IMR-90 (cell line): ENCODE results near the gene EXOC8. TPM values are rescaled to one million over a fixed set of nuclear protein-coding genes. Genes with fewer than 3 reads are reported as not detected.

Source experiments
- ATAC-seq: fragments of 200-7000 bp; cut with Tn5 transposase; 2 replicates; pipeline ENCODE4 v1.9.1; 2020; ENCODE audit warnings: low read depth, mild to moderate bottlenecking, moderate library complexity
- BruUV-seq: library from RNA; stranded (reverse); fragments of 400-500 nt; replicated peaks from 2 replicates; lab custom pipeline; 2021; lab: Mats Ljungman, UMichigan
- CTCF ChIA-PET: fragments of 300-600 bp; formaldehyde crosslinking; extraction: SDS; loops from one replicate; lab custom pipeline; 2021; ENCODE audit warnings: antibody characterized with exemption; lab: Yijun Ruan, JAX
- POLR2A ChIA-PET: fragments of 300-600 bp; sonication (Branson Sonifier 250); formaldehyde crosslinking; loops from one replicate; lab custom pipeline; 2022; ENCODE audit warnings: antibody characterized with exemption; ENCODE audit not compliant: unreplicated experiment; lab: Charles Lee
- DNase-seq: peaks from one replicate; pipeline ENCODE4 v3.0.0; 2013
- H2AFZ ChIP-seq: replicated peaks from 2 replicates; pipeline ENCODE3; 2013; ENCODE audit warnings: low read length, mild to moderate bottlenecking; ENCODE audit not compliant: poor library complexity
- H2AK5ac ChIP-seq: 2 replicates; pipeline ENCODE4 v1.6.1; 2013; ENCODE audit warnings: low read depth, low read length, inconsistent platforms
- H2AK9ac ChIP-seq: replicated peaks from 2 replicates; pipeline ENCODE3; 2013; ENCODE audit warnings: mild to moderate bottlenecking, low read depth, low read length, moderate library complexity; ENCODE audit not compliant: poor library complexity
- H2BK120ac ChIP-seq: 2 replicates; pipeline ENCODE4 v1.6.1; 2013; ENCODE audit warnings: low read depth, low read length, inconsistent platforms
- H2BK15ac ChIP-seq: 3 replicates; pipeline ENCODE4 v1.6.1; 2013; ENCODE audit warnings: low read depth, low read length, inconsistent platforms
- H2BK20ac ChIP-seq: 2 replicates; pipeline ENCODE4 v1.6.1; 2013; ENCODE audit warnings: low read depth, mild to moderate bottlenecking, inconsistent platforms, low read length, moderate library complexity
- H2BK5ac ChIP-seq: 2 replicates; pipeline ENCODE4 v1.6.1; 2013; ENCODE audit warnings: mild to moderate bottlenecking, low read depth, low read length, inconsistent platforms; ENCODE audit not compliant: poor library complexity, severe bottlenecking
- H3K14ac ChIP-seq: replicated peaks from 2 replicates; pipeline ENCODE4 v1.6.1; 2013; ENCODE audit warnings: low read depth, low read length, inconsistent platforms
- H3K18ac ChIP-seq: 2 replicates; pipeline ENCODE4 v1.6.1; 2013; ENCODE audit warnings: low read depth, low read length, control low read depth
- H3K23ac ChIP-seq: 2 replicates; pipeline ENCODE4 v1.6.1; 2013; ENCODE audit warnings: low read depth, low read length, inconsistent platforms
- H3K27ac ChIP-seq: 2 replicates; pipeline ENCODE4 v1.5.1; 2013; ENCODE audit warnings: mild to moderate bottlenecking, control low read depth, low read length; ENCODE audit not compliant: insufficient read depth
- H3K27me3 ChIP-seq: 2 replicates; pipeline ENCODE4 v1.6.1; 2013; ENCODE audit warnings: low read length; ENCODE audit not compliant: control insufficient read depth, insufficient read depth
- H3K36me3 ChIP-seq: 2 replicates; pipeline ENCODE4 v1.6.1; 2013; ENCODE audit warnings: low read length, mixed read lengths; ENCODE audit not compliant: control insufficient read depth, insufficient read depth
- H3K4ac ChIP-seq: 2 replicates; pipeline ENCODE4 v1.6.1; 2013; ENCODE audit warnings: low read depth, low read length, inconsistent platforms
- H3K4me1 ChIP-seq: 2 replicates; pipeline ENCODE4 v1.6.1; 2013; ENCODE audit warnings: low read length, mixed read lengths; ENCODE audit not compliant: control insufficient read depth, insufficient read depth
- H3K4me2 ChIP-seq: 2 replicates; pipeline ENCODE4 v1.6.1; 2013; ENCODE audit warnings: low read depth, mild to moderate bottlenecking, control low read depth, low read length, moderate library complexity
- H3K4me3 ChIP-seq: 2 replicates; pipeline ENCODE4 v1.5.1; 2013; ENCODE audit warnings: low read depth, mild to moderate bottlenecking, control low read depth, low read length, moderate library complexity; ENCODE audit not compliant: insufficient read depth
- H3K56ac ChIP-seq: 2 replicates; pipeline ENCODE4 v1.6.1; 2013; ENCODE audit warnings: low read length, inconsistent platforms; ENCODE audit not compliant: insufficient read depth; ENCODE audit errors: extremely low read depth
- H3K79me1 ChIP-seq, 2 experiments: 2 replicates each; pipeline ENCODE4 v1.6.1; 2013; ENCODE audit warnings: low read length in 2 of 2, inconsistent platforms in 1 of 2, low read depth in 1 of 2
- H3K9ac ChIP-seq: 2 replicates; pipeline ENCODE4 v1.6.1; 2013; ENCODE audit warnings: low read depth, low read length, control low read depth
- H3K9me1 ChIP-seq: 2 replicates; pipeline ENCODE4 v1.6.1; 2013; ENCODE audit warnings: low read length, inconsistent platforms; ENCODE audit not compliant: insufficient read depth
- H3K9me3 ChIP-seq: 2 replicates; pipeline ENCODE4 v1.6.1; 2013; ENCODE audit warnings: low read length; ENCODE audit not compliant: control insufficient read depth, insufficient read depth
- H4K20me1 ChIP-seq: 2 replicates; pipeline ENCODE4 v1.6.1; 2013; ENCODE audit warnings: low read length, inconsistent platforms; ENCODE audit not compliant: insufficient read depth
- H4K5ac ChIP-seq: 2 replicates; pipeline ENCODE4 v1.6.1; 2013; ENCODE audit warnings: mild to moderate bottlenecking, low read depth, low read length, control low read depth
- H4K8ac ChIP-seq, 2 experiments: 2 replicates each; pipeline ENCODE4 v1.6.1; 2013; ENCODE audit warnings: low read depth in 2 of 2, low read length in 2 of 2, control low read depth in 1 of 2, inconsistent platforms in 1 of 2
- H4K91ac ChIP-seq: 2 replicates; pipeline ENCODE4 v1.6.1; 2013; ENCODE audit warnings: low read depth, low read length, inconsistent platforms; ENCODE audit not compliant: insufficient read depth
- BHLHE40 ChIP-seq: fragments of 150-350 bp; IDR thresholded peaks from 2 replicates; pipeline ENCODE4 v1.6.1; 2016; ENCODE audit warnings: mild to moderate bottlenecking, low read depth, low read length
- CHD1 ChIP-seq: IDR thresholded peaks from 2 replicates; pipeline ENCODE4 v1.6.1; 2012; ENCODE audit warnings: low read depth, low read length, improper control_type of control experiment
- MAFK ChIP-seq: IDR thresholded peaks from 2 replicates; pipeline ENCODE4 v1.6.1; 2012; ENCODE audit warnings: low read depth, low read length, improper control_type of control experiment
- MAZ ChIP-seq: IDR thresholded peaks from 2 replicates; pipeline ENCODE4 v1.6.1; 2012; ENCODE audit warnings: low read depth, mild to moderate bottlenecking, low read length, improper control_type of control experiment, moderate library complexity, borderline replicate concordance
- POLR2A ChIP-seq: IDR thresholded peaks from 2 replicates; pipeline ENCODE4 v1.6.1; 2012; ENCODE audit warnings: mild to moderate bottlenecking, low read depth, low read length
- RAD21 ChIP-seq: IDR thresholded peaks from 2 replicates; pipeline ENCODE4 v1.6.1; 2012; ENCODE audit warnings: low read length, improper control_type of control experiment
- RCOR1 ChIP-seq: IDR thresholded peaks from 2 replicates; pipeline ENCODE4 v1.6.1; 2012; ENCODE audit warnings: mild to moderate bottlenecking, low read length, improper control_type of control experiment; ENCODE audit not compliant: insufficient replicate concordance
- SMC3 ChIP-seq: fragments of 150-350 bp; IDR thresholded peaks from 2 replicates; pipeline ENCODE4 v1.6.1; 2016; ENCODE audit warnings: low read depth, mild to moderate bottlenecking, antibody characterized with exemption, low read length, moderate library complexity
- WGBS, 2 experiments: methylation state at CpG; one replicate each; pipeline versions ENCODE4 v1.1.5 to v1.1.7; 2013; ENCODE audit warnings: missing lambda C conversion rate in 2 of 2; ENCODE audit not compliant: insufficient read length in 1 of 2; ENCODE audit errors: extremely low coverage in 2 of 2; 5-methylcytosine and 5-hydroxymethylcytosine counted together
- dilution Hi-C: fragments of 300-500 bp; cut with HindIII; formaldehyde crosslinking; loops from one replicate; pipeline ENCODE4 v1.14.3; 2018; ENCODE audit warnings: low sequenced_read_pairs; ENCODE audit not compliant: unreplicated experiment
- in situ Hi-C: fragments of 300-500 bp; cut with MboI; formaldehyde crosslinking; loops from 3 replicates; pipeline ENCODE4 v1.14.3; 2019; ENCODE audit warnings: low sequenced_read_pairs, inconsistent platforms, mixed read lengths
- intact Hi-C: fragments of 100-400 bp; cut with micrococcal nuclease; formaldehyde crosslinking; loops from 2 replicates; pipeline ENCODE4 v1.10.0; 2022
- polyA plus RNA-seq, 3 experiments: library from polyadenylated mRNA; depleted of rRNA; stranded (reverse); fragments of >200 nt; gene quantifications; 2 replicates each; pipeline ENCODE4 v1.2.3, GENCODE V29; 2012; ENCODE audit warnings: low replicate concordance in 1 of 3
- total RNA-seq: library from RNA; depleted of rRNA; stranded (reverse); fragments of >200 nt; gene quantifications from 2 replicates; pipeline ENCODE4 v1.2.3, GENCODE V29; 2012
- TF ChIP-seq, protein P1 (sequence below): fragments of 150-350 bp; IDR thresholded peaks from 2 replicates; pipeline ENCODE4 v1.6.1; 2016; ENCODE audit warnings: low read depth, mild to moderate bottlenecking, low read length, moderate library complexity, borderline replicate concordance
- TF ChIP-seq, protein P2 (sequence below): conservative IDR thresholded peaks from 2 replicates; pipeline ENCODE4 v1.5.1; 2012; ENCODE audit warnings: mild to moderate bottlenecking, low read depth, low read length, improper control_type of control experiment

The EXOC8 gene
- total and polyA plus RNA-seq, 2 of the 4 experiments (the other 2 are of a cell fraction) = 2.6 to 11.5 TPM

DNA sequence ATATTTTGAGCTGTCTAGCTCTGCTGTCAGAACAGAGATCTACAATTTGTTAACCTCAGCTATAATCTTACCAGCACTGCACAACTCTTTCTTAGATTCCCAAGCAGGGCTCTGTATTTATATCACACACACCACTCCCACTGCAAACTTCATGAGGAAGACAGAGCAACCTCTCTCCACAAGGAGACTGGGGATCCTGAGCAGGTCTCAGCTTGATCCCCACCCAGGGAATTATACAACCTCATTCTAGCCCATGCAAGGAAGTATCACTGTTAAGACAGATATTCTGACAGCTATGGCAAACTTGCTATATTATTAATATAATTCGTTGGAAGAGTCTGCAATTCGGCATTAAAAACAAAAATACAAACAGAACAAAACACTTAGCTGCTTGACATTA is 44.1 kb upstream of the EXOC8 start:
- DNase-seq = no peak

More for the DNA sequence above, 44.1 kb upstream of the EXOC8 start:
- H3K27ac ChIP-seq = no peak overlapping the region
- H3K23ac ChIP-seq = no peak overlapping the region
- H3K27me3 ChIP-seq = no peaks in the 10 kb centered on the region
- H3K4me2 ChIP-seq = no peak overlapping the region
- no peak overlapping the region for H2BK120ac ChIP-seq
- no peak overlapping the region for H4K5ac ChIP-seq
- no TSS peak for BruUV-seq
- no peaks in the 10 kb centered on the region for H3K36me3 ChIP-seq
- no peak overlapping the region for H2BK20ac ChIP-seq
- dilution Hi-C loops (no loop called here), in situ Hi-C loops (no loop called here), intact Hi-C loops (no loop called here)
- H2AFZ ChIP-seq = no peak overlapping the region
- H3K9me1 ChIP-seq = peaks cover 13% of the 10 kb centered on the region
- H4K20me1 ChIP-seq = peaks cover 70% of the 10 kb centered on the region
- no peak overlapping the region for H2AK5ac ChIP-seq
- peaks cover 5% of the 10 kb centered on the region for H3K4me1 ChIP-seq
- no peak overlapping the region for H2BK5ac ChIP-seq
- H4K8ac ChIP-seq = no peak overlapping the region
- H3K18ac ChIP-seq = no peak overlapping the region
- H2BK15ac ChIP-seq = no peak overlapping the region
- TF ChIP-seq, protein P1, sequence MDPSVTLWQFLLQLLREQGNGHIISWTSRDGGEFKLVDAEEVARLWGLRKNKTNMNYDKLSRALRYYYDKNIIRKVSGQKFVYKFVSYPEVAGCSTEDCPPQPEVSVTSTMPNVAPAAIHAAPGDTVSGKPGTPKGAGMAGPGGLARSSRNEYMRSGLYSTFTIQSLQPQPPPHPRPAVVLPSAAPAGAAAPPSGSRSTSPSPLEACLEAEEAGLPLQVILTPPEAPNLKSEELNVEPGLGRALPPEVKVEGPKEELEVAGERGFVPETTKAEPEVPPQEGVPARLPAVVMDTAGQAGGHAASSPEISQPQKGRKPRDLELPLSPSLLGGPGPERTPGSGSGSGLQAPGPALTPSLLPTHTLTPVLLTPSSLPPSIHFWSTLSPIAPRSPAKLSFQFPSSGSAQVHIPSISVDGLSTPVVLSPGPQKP = no peak
- no peak for TF ChIP-seq SMC3
- no peak for TF ChIP-seq POLR2A
- TF ChIP-seq CHD1 = no peak
- TF ChIP-seq RCOR1 = no peak
- TF ChIP-seq RAD21 = no peak
- no peak for TF ChIP-seq MAFK
- TF ChIP-seq MAZ = no peak
- TF ChIP-seq BHLHE40 = no peak
- TF ChIP-seq, protein P2, sequence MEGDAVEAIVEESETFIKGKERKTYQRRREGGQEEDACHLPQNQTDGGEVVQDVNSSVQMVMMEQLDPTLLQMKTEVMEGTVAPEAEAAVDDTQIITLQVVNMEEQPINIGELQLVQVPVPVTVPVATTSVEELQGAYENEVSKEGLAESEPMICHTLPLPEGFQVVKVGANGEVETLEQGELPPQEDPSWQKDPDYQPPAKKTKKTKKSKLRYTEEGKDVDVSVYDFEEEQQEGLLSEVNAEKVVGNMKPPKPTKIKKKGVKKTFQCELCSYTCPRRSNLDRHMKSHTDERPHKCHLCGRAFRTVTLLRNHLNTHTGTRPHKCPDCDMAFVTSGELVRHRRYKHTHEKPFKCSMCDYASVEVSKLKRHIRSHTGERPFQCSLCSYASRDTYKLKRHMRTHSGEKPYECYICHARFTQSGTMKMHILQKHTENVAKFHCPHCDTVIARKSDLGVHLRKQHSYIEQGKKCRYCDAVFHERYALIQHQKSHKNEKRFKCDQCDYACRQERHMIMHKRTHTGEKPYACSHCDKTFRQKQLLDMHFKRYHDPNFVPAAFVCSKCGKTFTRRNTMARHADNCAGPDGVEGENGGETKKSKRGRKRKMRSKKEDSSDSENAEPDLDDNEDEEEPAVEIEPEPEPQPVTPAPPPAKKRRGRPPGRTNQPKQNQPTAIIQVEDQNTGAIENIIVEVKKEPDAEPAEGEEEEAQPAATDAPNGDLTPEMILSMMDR = no peak
- H3K4ac ChIP-seq = no peak overlapping the region
- peaks cover 32 to 83% of the 10 kb centered on the region in 2 experiments for H3K79me1 ChIP-seq
- no peak overlapping the region for H3K56ac ChIP-seq
- H3K9ac ChIP-seq = no peak overlapping the region
- ATAC-seq = no peak; the same call in 1 of the 2 replicates
- WGBS, 2 experiments = no CpG with 5 or more reads among the region's 2 CpGs
- no peaks in the 10 kb centered on the region for H3K9me3 ChIP-seq
- no peak overlapping the region for H4K91ac ChIP-seq
- no peak overlapping the region for H2AK9ac ChIP-seq
- H3K14ac ChIP-seq = no peak overlapping the region
- H3K4me3 ChIP-seq = no peak overlapping the region
- ChIA-PET POLR2A (no interaction called here), CTCF (no interaction called here)
